Natural killer cell (primary cell): Measurements from ENCODE around the gene DPH2. TPM values are rescaled to one million over a fixed set of nuclear protein-coding genes. Genes with fewer than 3 reads are reported as not detected.

ENCODE experiments used
- total RNA-seq, 4 donors: library from RNA; stranded (reverse); fragments of 120-200 nt in 1 of 4; gene quantifications; one replicate each; pipeline versions ENCODE4 v1.2.3 to v1.2.4, GENCODE V29; 2013 to 2022

DPH2 gene
- total RNA-seq, 3 donors from 2014 or later (not counting 1 experiment from before 2014, with no cell fraction given) = 18.2 to 27.3 (median 18.8) TPM

Other genes with a start within 250 kb of the DPH2 start
- 1 to 10 TPM in 1 of 3 donors, not detected in 2; 1.4 TPM for gene ARTN, start 36.2 kb upstream of the DPH2 start, total RNA-seq
- 10 to 100 TPM; 18.1 to 22.7 (median 18.4) TPM for gene IPO13, start 23.1 kb upstream of the DPH2 start, total RNA-seq
- gene ATP6V0B, start 5.0 kb downstream of the DPH2 start, total RNA-seq = 100 to 1,000 TPM in 2 of 3 donors, 10 to 100 TPM in 1; 76.3 to 115 (median 113) TPM
- 1 to 10 TPM; 1.5 to 5.5 (median 2.2) TPM for gene B4GALT2, start 9.2 kb downstream of the DPH2 start, total RNA-seq
- 1 to 10 TPM; 3.8 to 5.2 (median 3.9) TPM for gene CCDC24, start 21.6 kb downstream of the DPH2 start, total RNA-seq
- under 1 TPM in 2 of 3 donors, not detected in 1; 0.29 to 0.55 TPM for gene SLC6A9, start 61.5 kb downstream of the DPH2 start, total RNA-seq
- gene KLF17, start 148.8 kb downstream of the DPH2 start, total RNA-seq = not detected
- not detected for gene KLF18, start 171.6 kb downstream of the DPH2 start, total RNA-seq
- 10 to 100 TPM; 61.1 to 73.3 (median 67.3) TPM for gene DMAP1, start 243.5 kb downstream of the DPH2 start, total RNA-seq